HCT116 (cell line): ENCODE data around the gene SPTB. TPM values are rescaled to one million over a fixed set of nuclear protein-coding genes. Genes with fewer than 3 reads are reported as not detected.

ENCODE experiments used
- ATAC-seq: fragments of 200-7000 bp; cut with Tn5 transposase; 2 replicates; pipeline ENCODE4 v1.9.1; 2020; ENCODE audit warnings: mild to moderate bottlenecking, moderate library complexity
- BruUV-seq: library from RNA; stranded (reverse); fragments of 400-500 nt; replicated peaks from 2 replicates; lab custom pipeline; 2021; lab: Mats Ljungman, UMichigan
- CTCF ChIA-PET: fragments of 300-600 bp; sonication (Branson Sonifier 250); formaldehyde crosslinking; loops from one replicate; lab custom pipeline; 2021; ENCODE audit warnings: antibody characterized with exemption; lab: Charles Lee
- POLR2A ChIA-PET: fragments of 300-600, 350-600 bp; sonication (Branson Sonifier 250); formaldehyde crosslinking; loops from one replicate; lab custom pipeline; 2021; ENCODE audit warnings: antibody characterized with exemption; lab: Charles Lee
- RAD21 ChIA-PET, 2 experiments: fragments of 300-600 bp; sonication (Branson Sonifier 250); formaldehyde crosslinking; loops; one replicate each; lab custom pipeline; 2023; ENCODE audit warnings: low total read pairs in 2 of 2; ENCODE audit not compliant: uncharacterized antibody in 2 of 2, unreplicated experiment in 2 of 2, low non-redundant PET in 1 of 2; lab: Charles Lee
- DNase-seq: peaks from one replicate; pipeline ENCODE4 v3.0.0-alpha.2; 2010; ENCODE audit warnings: low read depth, low spot score
- H2AFZ ChIP-seq: fragments of 200-600 bp; shearing (Covaris generic), sonication (generic); 2 replicates; pipeline ENCODE4 v1.6.1; 2017; ENCODE audit warnings: low read depth, mixed run types, mixed read lengths, antibody characterized with exemption, low read length; ENCODE audit not compliant: poor library complexity, severe bottlenecking
- H3K27ac ChIP-seq: 2 replicates; pipeline ENCODE4 v1.5.1; 2012; ENCODE audit warnings: low read depth, low read length
- H3K27me3 ChIP-seq: fragments of 200-600 bp; sonication (generic); 2 replicates; pipeline ENCODE4 v1.6.1; 2016; ENCODE audit warnings: mixed run types, low read length, mixed read lengths; ENCODE audit not compliant: insufficient read depth
- H3K36me3 ChIP-seq, 2 experiments: fragments of 200-500 bp in 1 of 2; fragments of 200-600 bp in 1 of 2; sonication (Bioruptor generic) in 1 of 2; sonication (generic) in 1 of 2; 2 replicates each; pipeline versions ENCODE4 v1.5.1 to v1.6.1; 2014 to 2016; ENCODE audit warnings: low read length in 2 of 2, inconsistent platforms in 1 of 2, mixed read lengths in 1 of 2, mixed run types in 1 of 2; ENCODE audit not compliant: insufficient read depth in 2 of 2, control insufficient read depth in 1 of 2
- H3K4me1 ChIP-seq, 2 experiments: fragments of 200-600 bp in 1 of 2; sonication (generic) in 1 of 2; 2 replicates each; pipeline versions ENCODE4 v1.5.1 to v1.6.1; 2012 to 2017; ENCODE audit warnings: low read length in 2 of 2, inconsistent platforms in 1 of 2, mild to moderate bottlenecking in 1 of 2, mixed read lengths in 1 of 2, mixed run types in 1 of 2, moderate library complexity in 1 of 2; ENCODE audit not compliant: insufficient read depth in 2 of 2, control insufficient read depth in 1 of 2
- H3K4me2 ChIP-seq: fragments of 200-600 bp; sonication (generic); 2 replicates; pipeline ENCODE4 v1.6.1; 2017; ENCODE audit warnings: mixed run types, low read length, mixed read lengths
- H3K4me3 ChIP-seq, 2 experiments: fragments of 200-600 bp in 1 of 2; sonication (generic) in 1 of 2; replicated peaks in 1 of 2; 2 replicates each; pipeline ENCODE4 v1.5.1; 2011 to 2016; ENCODE audit warnings: low read length in 2 of 2, control low read depth in 1 of 2, low read depth in 1 of 2, mild to moderate bottlenecking in 1 of 2, mixed read lengths in 1 of 2, mixed run types in 1 of 2
- H3K79me2 ChIP-seq: fragments of 200-600 bp; sonication (generic); 2 replicates; pipeline ENCODE4 v1.6.1; 2017; ENCODE audit warnings: mild to moderate bottlenecking, mixed run types, low read length, moderate library complexity, mixed read lengths; ENCODE audit not compliant: insufficient read depth
- H3K9ac ChIP-seq: fragments of 200-600 bp; sonication (generic); 2 replicates; pipeline ENCODE4 v1.6.1; 2016; ENCODE audit warnings: low read length, mixed read lengths
- H3K9me2 ChIP-seq: fragments of 200-600 bp; sonication (generic), shearing (Covaris generic); 2 replicates; pipeline ENCODE4 v1.6.1; 2017; ENCODE audit warnings: mixed run types, mild to moderate bottlenecking, moderate library complexity; ENCODE audit not compliant: insufficient read depth
- H3K9me3 ChIP-seq, 2 experiments: fragments of 200-500 bp in 1 of 2; fragments of 200-600 bp in 1 of 2; sonication (Bioruptor generic) in 1 of 2; sonication (generic) in 1 of 2; 2 replicates each; pipeline ENCODE4 v1.6.1; 2014 to 2017; ENCODE audit warnings: low read length in 2 of 2, mixed read lengths in 2 of 2, inconsistent platforms in 1 of 2, low read depth in 1 of 2, mild to moderate bottlenecking in 1 of 2, mixed run types in 1 of 2, moderate library complexity in 1 of 2; ENCODE audit not compliant: control insufficient read depth in 1 of 2, insufficient read depth in 1 of 2
- H4K20me1 ChIP-seq: fragments of 200-600 bp; sonication (generic), shearing (Covaris generic); 2 replicates; pipeline ENCODE4 v1.6.1; 2017; ENCODE audit warnings: mixed run types, mild to moderate bottlenecking, moderate library complexity; ENCODE audit not compliant: insufficient read depth
- ATF3 ChIP-seq: IDR thresholded peaks from 2 replicates; pipeline ENCODE4 v1.6.1; 2012
- CBX3 ChIP-seq: IDR thresholded peaks from 2 replicates; pipeline ENCODE4 v1.6.1; 2012; ENCODE audit warnings: low read depth
- CEBPB ChIP-seq: IDR thresholded peaks from 2 replicates; pipeline ENCODE4 v1.6.1; 2012; ENCODE audit warnings: low read depth
- EGR1 ChIP-seq: IDR thresholded peaks from 2 replicates; pipeline ENCODE4 v1.6.1; 2012; ENCODE audit warnings: low read depth
- ELF1 ChIP-seq: IDR thresholded peaks from 2 replicates; pipeline ENCODE4 v1.6.1; 2012; ENCODE audit warnings: low read depth, borderline replicate concordance
- EZH2 ChIP-seq: fragments of 200-600 bp; sonication (generic); IDR thresholded peaks from 2 replicates; pipeline ENCODE4 v1.6.1; 2017; ENCODE audit warnings: antibody characterized with exemption, mixed run types
- EZH2phosphoT487 ChIP-seq: fragments of 200-600 bp; IDR thresholded peaks from 2 replicates; pipeline ENCODE4 v1.6.1; 2018; ENCODE audit warnings: antibody characterized with exemption, borderline replicate concordance
- FOSL1 ChIP-seq: IDR thresholded peaks from 2 replicates; pipeline ENCODE4 v1.6.1; 2012; ENCODE audit warnings: low read depth
- JUND ChIP-seq: IDR thresholded peaks from 2 replicates; pipeline ENCODE4 v1.6.1; 2012
- POLR2A ChIP-seq: IDR thresholded peaks from 2 replicates; pipeline ENCODE4 v1.7.0; 2011; ENCODE audit warnings: borderline replicate concordance; ENCODE audit not compliant: insufficient read depth, insufficient read length; ENCODE audit errors: extremely low read depth
- POLR2AphosphoS5 ChIP-seq: IDR thresholded peaks from 2 replicates; pipeline ENCODE4 v1.6.1; 2011; ENCODE audit warnings: mild to moderate bottlenecking, low read depth, low read length, moderate library complexity
- RAD21 ChIP-seq: IDR thresholded peaks from 2 replicates; pipeline ENCODE4 v1.6.1; 2012; ENCODE audit warnings: low read depth, mild to moderate bottlenecking
- SIN3A ChIP-seq: IDR thresholded peaks from 2 replicates; pipeline ENCODE4 v1.6.1; 2012; ENCODE audit warnings: low read depth
- SP1 ChIP-seq: IDR thresholded peaks from 2 replicates; pipeline ENCODE4 v1.6.1; 2012; ENCODE audit warnings: low read depth
- SRF ChIP-seq: IDR thresholded peaks from 2 replicates; pipeline ENCODE4 v1.6.1; 2012; ENCODE audit warnings: low read depth
- TCF7L2 ChIP-seq: IDR thresholded peaks from 2 replicates; pipeline ENCODE4 v1.7.0; 2011; ENCODE audit warnings: borderline replicate concordance, inconsistent platforms; ENCODE audit not compliant: insufficient read depth, insufficient read length; ENCODE audit errors: extremely low read depth
- YY1 ChIP-seq: IDR thresholded peaks from 2 replicates; pipeline ENCODE4 v1.6.1; 2011; ENCODE audit warnings: low read length, low read depth, moderate library complexity, mild to moderate bottlenecking; ENCODE audit not compliant: insufficient replicate concordance; ENCODE audit errors: extremely low read depth
- ZBTB33 ChIP-seq: IDR thresholded peaks from 2 replicates; pipeline ENCODE4 v1.6.1; 2011; ENCODE audit warnings: mild to moderate bottlenecking, low read length, moderate library complexity; ENCODE audit not compliant: insufficient replicate concordance; ENCODE audit errors: extremely low read depth
- ZFX ChIP-seq: fragments of 450-650 bp; IDR thresholded peaks from 2 replicates; pipeline ENCODE4 v1.6.1; 2017
- ZNF274 ChIP-seq: fragments of 200-500 bp; sonication (Bioruptor generic); IDR thresholded peaks from 2 replicates; pipeline ENCODE4 v1.6.1; 2014; ENCODE audit warnings: mild to moderate bottlenecking, low read depth, low read length, inconsistent platforms
- intact Hi-C: fragments of 100-400 bp; cut with micrococcal nuclease; formaldehyde crosslinking; loops from 2 replicates; pipeline ENCODE4 v1.10.0; 2022
- total RNA-seq: library from RNA; stranded (reverse); gene quantifications from one replicate; pipeline ENCODE4 v1.2.1, GENCODE V29; 2021; ENCODE audit not compliant: unreplicated experiment
- TF ChIP-seq, protein P1 (sequence below), 3 experiments: fragments of 200-600 bp in 1 of 3; sonication (generic) in 1 of 3; IDR thresholded peaks in 2 of 3; conservative IDR thresholded peaks in 1 of 3; 2 replicates each; pipeline ENCODE4 v1.5.1; 2012 to 2017; ENCODE audit warnings: low read depth in 2 of 3, low read length in 2 of 3, antibody characterized with exemption in 1 of 3, borderline replicate concordance in 1 of 3, control low read depth in 1 of 3, mild to moderate bottlenecking in 1 of 3, mixed read lengths in 1 of 3, mixed run types in 1 of 3, moderate library complexity in 1 of 3; ENCODE audit not compliant: insufficient read depth in 1 of 3
- TF ChIP-seq, protein P2 (sequence below): IDR thresholded peaks from 2 replicates; pipeline ENCODE4 v1.6.1; 2012

SPTB gene
- total RNA-seq, 1 experiment from 2014 or later = 4.2 TPM

GRCh38 chr14:64788706-64789105 lies 91.0 kb downstream of the SPTB start:
- peak; percentile 37 for DNase-seq
- Histone ChIP-seq H3K9me2 (no peaks in the 10 kb centered on the region), H3K4me1 (peaks cover 2 to 11% of the 10 kb centered on the region in 2 experiments; a peak in 2 of 4 replicates), H3K79me2 (no peaks in the 10 kb centered on the region), H3K36me3 (no peaks in the 10 kb centered on the region), H4K20me1 (no peaks in the 10 kb centered on the region), H3K9ac (no peak overlapping the region), H3K27ac (no peak overlapping the region), H2AFZ (no peak overlapping the region), H3K27me3 (no peaks in the 10 kb centered on the region), H3K4me3 (no peak overlapping the region), H3K9me3 (no peaks in the 10 kb centered on the region), H3K4me2 (peak overlapping the region; percentile 41)
- no TSS peak for BruUV-seq
- ChIA-PET CTCF (interaction anchor here (1.1 to 1.4 kb wide), 2 partner anchors 13 to 122 kb away, joined by 3 read pairs; no protein-coding TSS in a partner anchor), POLR2A (no interaction called here), RAD21 (no interaction called here)
- intact Hi-C loops = no loop called here
- peak; percentile 79 for ATAC-seq
- no peak for TF ChIP-seq SIN3A
- TF ChIP-seq SRF = no peak
- no peak for TF ChIP-seq RAD21
- no peak; the same call in 1 of the 2 replicates for TF ChIP-seq SP1
- no peak for TF ChIP-seq CEBPB
- no peak for TF ChIP-seq POLR2AphosphoS5
- TF ChIP-seq EZH2 = no peak
- TF ChIP-seq JUND = peak; percentile 63
- TF ChIP-seq CBX3 = no peak
- no peak for TF ChIP-seq EGR1
- no peak for TF ChIP-seq EZH2phosphoT487
- no peak for TF ChIP-seq ELF1
- TF ChIP-seq ZNF274 = no peak
- peak; percentile 60 for TF ChIP-seq FOSL1
- no peak for TF ChIP-seq ZFX
- no peak for TF ChIP-seq TCF7L2
- no peak for TF ChIP-seq ATF3
- TF ChIP-seq, protein P1, sequence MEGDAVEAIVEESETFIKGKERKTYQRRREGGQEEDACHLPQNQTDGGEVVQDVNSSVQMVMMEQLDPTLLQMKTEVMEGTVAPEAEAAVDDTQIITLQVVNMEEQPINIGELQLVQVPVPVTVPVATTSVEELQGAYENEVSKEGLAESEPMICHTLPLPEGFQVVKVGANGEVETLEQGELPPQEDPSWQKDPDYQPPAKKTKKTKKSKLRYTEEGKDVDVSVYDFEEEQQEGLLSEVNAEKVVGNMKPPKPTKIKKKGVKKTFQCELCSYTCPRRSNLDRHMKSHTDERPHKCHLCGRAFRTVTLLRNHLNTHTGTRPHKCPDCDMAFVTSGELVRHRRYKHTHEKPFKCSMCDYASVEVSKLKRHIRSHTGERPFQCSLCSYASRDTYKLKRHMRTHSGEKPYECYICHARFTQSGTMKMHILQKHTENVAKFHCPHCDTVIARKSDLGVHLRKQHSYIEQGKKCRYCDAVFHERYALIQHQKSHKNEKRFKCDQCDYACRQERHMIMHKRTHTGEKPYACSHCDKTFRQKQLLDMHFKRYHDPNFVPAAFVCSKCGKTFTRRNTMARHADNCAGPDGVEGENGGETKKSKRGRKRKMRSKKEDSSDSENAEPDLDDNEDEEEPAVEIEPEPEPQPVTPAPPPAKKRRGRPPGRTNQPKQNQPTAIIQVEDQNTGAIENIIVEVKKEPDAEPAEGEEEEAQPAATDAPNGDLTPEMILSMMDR (IDR thresholded peaks at IDR 0.05 in 2 of 3, conservative IDR thresholded peaks at IDR 0.05 in 1 of 3; ENCODE audit: borderline replicate concordance in 1 of 3, insufficient read depth in 1 of 3, low read depth in 2 of 3, low read length in 2 of 3) = no peak
- TF ChIP-seq, protein P2, sequence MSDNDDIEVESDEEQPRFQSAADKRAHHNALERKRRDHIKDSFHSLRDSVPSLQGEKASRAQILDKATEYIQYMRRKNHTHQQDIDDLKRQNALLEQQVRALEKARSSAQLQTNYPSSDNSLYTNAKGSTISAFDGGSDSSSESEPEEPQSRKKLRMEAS = peak; percentile 28; the same call in 1 of the 2 replicates
- no peak for TF ChIP-seq POLR2A
- no peak for TF ChIP-seq ZBTB33
- TF ChIP-seq YY1 = no peak
